Measurements from ENCODE around the gene NOTCH1. TPM values are rescaled to one million over a fixed set of nuclear protein-coding genes. Genes with fewer than 3 reads are reported as not detected.

The NOTCH1 gene
- total RNA-seq, 1 experiment from 2014 or later, result 95.6 TPM

- H3K27me3 Mint-ChIP-seq (ENCODE audit: low read depth), result no peaks in the 10 kb centered on the region
Measured at GRCh38 chr9:136501686-136502085, 44.2 kb downstream of the NOTCH1 start.

GRCh38 chr9:136499935-136500910 lies 45.6 kb downstream of the NOTCH1 start:
- POLR2A ChIA-PET, result no interaction called here
- ATAC-seq, result no peak
- Mint-ChIP-seq H3K36me3 (peaks cover 30% of the 10 kb centered on the region), H3K27me3 (ENCODE audit: low read depth) (no peaks in the 10 kb centered on the region), H3K4me3 (no peak overlapping the region), H3K4me1 (no peaks in the 10 kb centered on the region), H3K9me3 (no peaks in the 10 kb centered on the region), H3K27ac (no peak overlapping the region)
- CTCF ChIA-PET, result interaction anchor here (0.7 to 1.1 kb wide), 3 partner anchors 16 to 126 kb away, joined by 3 read pairs; no protein-coding TSS in a partner anchor
- DNase-seq (ENCODE audit: low spot score), result no peak
- TF ChIP-seq ZBTB43 (CRISPR knock-in tag; IDR thresholded peaks at IDR 0.05) (no peak), ATF6 (CRISPR knock-in tag; IDR thresholded peaks at IDR 0.05) (no peak), E2F5 (CRISPR knock-in tag; IDR thresholded peaks at IDR 0.05) (no peak)

More at GRCh38 chr9:136501686-136502085, 44.2 kb downstream of the NOTCH1 start:
- no peaks in the 10 kb centered on the region for H3K9me3 Mint-ChIP-seq
- ChIA-PET CTCF (no interaction called here), POLR2A (no interaction called here)
- ATAC-seq, result no peak
- H3K27ac Mint-ChIP-seq, result no peak overlapping the region
- H3K36me3 Mint-ChIP-seq, result peaks cover 31% of the 10 kb centered on the region
- H3K4me3 Mint-ChIP-seq, result no peak overlapping the region
- no peak for DNase-seq (ENCODE audit: low spot score)
- no peak for TF ChIP-seq CBFB (CRISPR knock-in tag; IDR thresholded peaks at IDR 0.05; ENCODE audit: low read depth)
- no peak for TF ChIP-seq ZNF423 (CRISPR knock-in tag; IDR thresholded peaks at IDR 0.05)
- TF ChIP-seq KAT7 (CRISPR knock-in tag; IDR thresholded peaks at IDR 0.05; ENCODE audit: borderline replicate concordance), result no peak
- no peak for TF ChIP-seq ZMAT4 (CRISPR knock-in tag; IDR thresholded peaks at IDR 0.05)
- TF ChIP-seq MXD4 (CRISPR knock-in tag; IDR thresholded peaks at IDR 0.05; ENCODE audit: borderline replicate concordance), result no peak
- TF ChIP-seq ESRRA (CRISPR knock-in tag; IDR thresholded peaks at IDR 0.05; ENCODE audit: borderline replicate concordance), result no peak
- TF ChIP-seq GTF2I (CRISPR knock-in tag; conservative IDR thresholded peaks at IDR 0.05), result no peak
- TF ChIP-seq ZNF263 (CRISPR knock-in tag; IDR thresholded peaks at IDR 0.05; ENCODE audit: low read depth), result no peak
- no peak for TF ChIP-seq JAZF1 (CRISPR knock-in tag; IDR thresholded peaks at IDR 0.05)
- H3K4me1 Mint-ChIP-seq, result no peaks in the 10 kb centered on the region

- ChIA-PET POLR2A (no interaction called here), CTCF (interaction anchor here (0.7 to 1.1 kb wide), 3 partner anchors 15 to 127 kb away, joined by 3 read pairs; no protein-coding TSS in a partner anchor)
- no peak for DNase-seq (ENCODE audit: low spot score)
- no peaks in the 10 kb centered on the region for H3K4me1 Mint-ChIP-seq
- ATAC-seq, result no peak
- H3K27me3 Mint-ChIP-seq (ENCODE audit: low read depth), result no peaks in the 10 kb centered on the region
- no peak overlapping the region for H3K27ac Mint-ChIP-seq
- H3K9me3 Mint-ChIP-seq, result no peaks in the 10 kb centered on the region
- TF ChIP-seq ZNF671 (CRISPR knock-in tag; IDR thresholded peaks at IDR 0.05) (no peak), CBFB (CRISPR knock-in tag; IDR thresholded peaks at IDR 0.05; ENCODE audit: low read depth) (no peak), NFYB (CRISPR knock-in tag; conservative IDR thresholded peaks at IDR 0.05; ENCODE audit: low read depth) (no peak), GRHL2 (CRISPR knock-in tag; IDR thresholded peaks at IDR 0.05; ENCODE audit: insufficient replicate concordance, severe bottlenecking) (no peak), NR3C1 (CRISPR knock-in tag; conservative IDR thresholded peaks at IDR 0.05; ENCODE audit: low read depth) (no peak), GABPB1 (CRISPR knock-in tag; IDR thresholded peaks at IDR 0.05) (no peak), PREB (CRISPR knock-in tag; IDR thresholded peaks at IDR 0.05; ENCODE audit: borderline replicate concordance) (no peak), RELA (CRISPR knock-in tag; IDR thresholded peaks at IDR 0.05; ENCODE audit: borderline replicate concordance) (no peak)
- peaks cover 29% of the 10 kb centered on the region for H3K36me3 Mint-ChIP-seq
- H3K4me3 Mint-ChIP-seq, result no peak overlapping the region
Measured at GRCh38 chr9:136499071-136499934, 46.5 kb downstream of the NOTCH1 start.

Data from WTC11 (cell line).